ENCODE measurements around the gene NET1. TPM values are rescaled to one million over a fixed set of nuclear protein-coding genes. Genes with fewer than 3 reads are reported as not detected.

NET1 gene
- total and polyA plus RNA-seq, 12 donors: 8.7 to 26.2 (median 20.3) TPM

- Histone ChIP-seq H3K4me3 (no peak overlapping the region), H3K27me3 (no peaks in the 10 kb centered on the region), H3K36me3 (replicated peaks in 1 of 2) (no peaks in the 10 kb centered on the region), H3K4me1 (replicated peaks in 1 of 2) (no peaks in the 10 kb centered on the region), H3K9me3 (replicated peaks in 1 of 3) (no peaks in the 10 kb centered on the region), H3K27ac (no peak overlapping the region)
- no peak for DNase-seq
- 73 to 82% (median 78%) methylated on average over 3 of the region's 3 CpGs for WGBS, 4 donors
- intact Hi-C loops (cut with DNase I): no loop called here
- TF ChIP-seq CTCF (IDR thresholded peaks at IDR 0.05): no peak
- no peak for TF ChIP-seq POLR2A (IDR thresholded peaks at IDR 0.05)
These were observed 81.3 kb downstream of the NET1 start for GRCh38 chr10:5493691-5494090.

- Histone ChIP-seq H3K27me3 (no peaks in the 10 kb centered on the region), H3K4me3 (no peak overlapping the region), H3K36me3 (replicated peaks in 1 of 2) (no peaks in the 10 kb centered on the region), H3K27ac (no peak overlapping the region), H3K4me1 (replicated peaks in 1 of 2) (no peaks in the 10 kb centered on the region), H3K9me3 (replicated peaks in 1 of 3) (no peaks in the 10 kb centered on the region)
- WGBS, 4 donors: 63 to 82% (median 76%) methylated on average over 3 to 8 of the region's 8 CpGs
- no peak for DNase-seq
- intact Hi-C loops (cut with DNase I): no loop called here
- TF ChIP-seq CTCF (IDR thresholded peaks at IDR 0.05): no peak
- no peak for TF ChIP-seq POLR2A (IDR thresholded peaks at IDR 0.05)
These were observed 82.3 kb downstream of the NET1 start for GRCh38 chr10:5494611-5495010.

- Histone ChIP-seq H3K36me3 (replicated peaks in 1 of 2) (no peaks in the 10 kb centered on the region), H3K9me3 (replicated peaks in 1 of 3) (no peaks in the 10 kb centered on the region), H3K4me3 (no peak overlapping the region), H3K27ac (no peak overlapping the region), H3K4me1 (replicated peaks in 1 of 2) (no peaks in the 10 kb centered on the region), H3K27me3 (no peaks in the 10 kb centered on the region)
- WGBS, 4 donors: 83 to 89% (median 86%) methylated on average over 16 to 25 of the region's 25 CpGs
- no peak for TF ChIP-seq CTCF (IDR thresholded peaks at IDR 0.05)
- TF ChIP-seq POLR2A (IDR thresholded peaks at IDR 0.05): no peak
- no peak for DNase-seq
- intact Hi-C loops (cut with DNase I): no loop called here
These were observed 84.2 kb downstream of the NET1 start for GRCh38 chr10:5496261-5497250.

GRCh38 chr10:5497289-5497688, 84.9 kb downstream of the NET1 start:
- WGBS, 4 donors: 71 to 81% (median 74%) methylated on average over 6 of the region's 6 CpGs

More at GRCh38 chr10:5497289-5497688, 84.9 kb downstream of the NET1 start:
- Histone ChIP-seq H3K27me3 (no peaks in the 10 kb centered on the region), H3K27ac (no peak overlapping the region), H3K36me3 (replicated peaks in 1 of 2) (no peaks in the 10 kb centered on the region), H3K9me3 (replicated peaks in 1 of 3) (no peaks in the 10 kb centered on the region), H3K4me1 (replicated peaks in 1 of 2) (no peaks in the 10 kb centered on the region), H3K4me3 (no peak overlapping the region)
- intact Hi-C loops (cut with DNase I): no loop called here
- DNase-seq: no peak
- TF ChIP-seq POLR2A (IDR thresholded peaks at IDR 0.05) (no peak), CTCF (IDR thresholded peaks at IDR 0.05) (no peak)

All from adrenal gland (tissue), 12 donors.